Fibroblast of skin of scalp (primary cell): Measurements from ENCODE around the gene FGR.

ENCODE experiments used
- DNase-seq: peaks from one replicate; pipeline ENCODE4 v3.0.0-alpha.2; 2013

FGR gene

GRCh38 chr1:27585684-27586083, 49.3 kb downstream of the FGR start:
- DNase-seq = no peak

- DNase-seq = no peak
Observed at GRCh38 chr1:27584453-27584852, 50.5 kb downstream of the FGR start.

- DNase-seq = no peak
Observed at GRCh38 chr1:27583479-27583878, 51.5 kb downstream of the FGR start.

GRCh38 chr1:27581823-27582243, 53.2 kb downstream of the FGR start:
- DNase-seq = no peak

- no peak for DNase-seq
Observed at GRCh38 chr1:27577504-27578188, 57.3 kb downstream of the FGR start.

GRCh38 chr1:27576806-27577227, 58.2 kb downstream of the FGR start:
- no peak for DNase-seq

- DNase-seq = no peak
Observed at GRCh38 chr1:27575840-27576331, 59.1 kb downstream of the FGR start.

- peak; percentile 90 for DNase-seq
Observed at GRCh38 chr1:27574871-27575831, 59.8 kb downstream of the FGR start.

GRCh38 chr1:27574001-27574781, 60.8 kb downstream of the FGR start:
- DNase-seq = peak; percentile 55

GRCh38 chr1:27572679-27573426, 62.1 kb downstream of the FGR start:
- DNase-seq = peak; percentile 81

- DNase-seq = no peak
Observed at GRCh38 chr1:27572019-27572678, 62.8 kb downstream of the FGR start.

GRCh38 chr1:27571439-27572018, 63.5 kb downstream of the FGR start:
- no peak for DNase-seq

- DNase-seq = no peak
Observed at GRCh38 chr1:27570784-27571183, 64.2 kb downstream of the FGR start.

- no peak for DNase-seq
Observed at GRCh38 chr1:27570356-27570755, 64.6 kb downstream of the FGR start.

GRCh38 chr1:27569506-27570291, 65.3 kb downstream of the FGR start:
- DNase-seq = no peak

- no peak for DNase-seq
Observed at GRCh38 chr1:27569088-27569460, 65.9 kb downstream of the FGR start.

- peak; percentile 87 for DNase-seq
Observed at GRCh38 chr1:27568300-27569087, 66.5 kb downstream of the FGR start.

- DNase-seq = no peak
Observed at GRCh38 chr1:27567971-27568299, 67.0 kb downstream of the FGR start.

GRCh38 chr1:27567146-27567526, 67.8 kb downstream of the FGR start:
- no peak for DNase-seq
